HG03575 (cell line): ENCODE results near the gene CFAP20DC.
"Not testable (repeated sequence)": the region's sequence is repeated elsewhere in the genome, so short reads cannot be mapped to it uniquely, and the experiment has no call there.

Experiments used
- ATAC-seq: cut with Tn5 transposase; IDR thresholded peaks from one replicate; pipeline ENCODE4 v1.9.1; 2021; ENCODE audit not compliant: unreplicated experiment, insufficient number of reproducible peaks, low FRiP score; ENCODE audit errors: extremely low read depth

Gene CFAP20DC

GRCh38 chr3:58723173-58723572 is 326.7 kb downstream of the CFAP20DC start:
- no peak for ATAC-seq

DNA sequence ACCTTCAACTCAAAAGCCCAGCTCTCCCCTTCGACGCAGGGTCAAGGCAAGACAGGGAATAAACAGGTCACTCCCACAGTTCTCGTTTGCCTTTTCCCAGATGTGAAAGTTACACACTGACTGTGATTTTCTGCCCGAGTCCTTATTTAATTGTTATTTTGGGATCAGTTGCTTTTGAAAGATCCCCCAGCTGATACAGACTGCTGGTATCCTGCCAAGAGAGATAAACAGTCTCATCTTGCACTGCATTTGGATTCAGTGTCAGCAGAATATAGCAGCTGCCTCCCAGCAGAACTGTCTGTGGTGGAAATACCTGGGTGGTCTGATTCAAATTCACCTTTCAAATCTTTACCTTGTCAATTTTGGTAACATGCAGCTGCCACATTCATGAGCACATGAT is 327.3 kb downstream of the CFAP20DC start:
- ATAC-seq: no peak

- no peak for ATAC-seq
Measured at GRCh38 chr3:58720526-58720925, 329.3 kb downstream of the CFAP20DC start.

- no peak for ATAC-seq
Measured at GRCh38 chr3:58719684-58720083, 330.1 kb downstream of the CFAP20DC start.

GRCh38 chr3:58713715-58714401 is 336.0 kb downstream of the CFAP20DC start:
- no peak for ATAC-seq

DNA sequence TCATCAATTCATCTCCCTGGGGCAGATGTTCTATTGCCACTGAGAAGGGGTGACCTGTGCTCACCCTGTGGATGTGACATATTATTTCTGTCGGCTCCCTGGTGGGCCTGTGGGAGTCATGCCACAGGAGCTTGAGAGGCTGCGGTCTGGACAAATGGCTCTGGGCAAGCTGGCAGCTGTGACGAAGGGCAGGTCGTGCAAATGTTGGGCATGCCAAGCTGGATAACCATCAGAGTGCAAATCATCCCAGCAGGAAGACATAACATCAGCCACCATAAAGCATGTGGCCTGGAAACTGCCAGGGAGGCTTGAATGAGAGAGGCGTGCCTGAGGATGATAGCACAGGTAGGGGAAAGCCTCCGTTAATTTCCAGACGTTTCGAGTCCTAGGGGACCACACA is 338.0 kb downstream of the CFAP20DC start:
- no peak for ATAC-seq

DNA sequence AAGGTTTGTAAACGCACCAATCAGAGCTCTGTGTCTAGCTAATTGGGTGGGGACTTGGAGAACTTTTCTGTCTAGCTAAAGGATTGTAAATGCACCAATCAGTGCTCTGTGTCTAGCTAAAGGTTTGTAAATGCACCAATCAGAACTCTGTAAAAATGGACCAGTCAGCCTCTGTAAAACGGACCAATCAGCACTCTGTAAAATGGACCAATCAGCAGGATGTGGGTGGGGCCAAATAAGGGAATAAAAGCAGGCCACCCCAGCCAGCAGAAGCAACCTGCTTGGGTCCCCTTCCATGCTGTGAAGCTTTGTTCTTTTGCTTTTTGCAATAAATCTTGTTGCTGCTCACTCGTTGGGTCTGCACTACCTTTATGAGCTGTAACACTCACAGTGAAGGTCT is 340.8 kb downstream of the CFAP20DC start:
- ATAC-seq: not testable (repeated sequence)

DNA sequence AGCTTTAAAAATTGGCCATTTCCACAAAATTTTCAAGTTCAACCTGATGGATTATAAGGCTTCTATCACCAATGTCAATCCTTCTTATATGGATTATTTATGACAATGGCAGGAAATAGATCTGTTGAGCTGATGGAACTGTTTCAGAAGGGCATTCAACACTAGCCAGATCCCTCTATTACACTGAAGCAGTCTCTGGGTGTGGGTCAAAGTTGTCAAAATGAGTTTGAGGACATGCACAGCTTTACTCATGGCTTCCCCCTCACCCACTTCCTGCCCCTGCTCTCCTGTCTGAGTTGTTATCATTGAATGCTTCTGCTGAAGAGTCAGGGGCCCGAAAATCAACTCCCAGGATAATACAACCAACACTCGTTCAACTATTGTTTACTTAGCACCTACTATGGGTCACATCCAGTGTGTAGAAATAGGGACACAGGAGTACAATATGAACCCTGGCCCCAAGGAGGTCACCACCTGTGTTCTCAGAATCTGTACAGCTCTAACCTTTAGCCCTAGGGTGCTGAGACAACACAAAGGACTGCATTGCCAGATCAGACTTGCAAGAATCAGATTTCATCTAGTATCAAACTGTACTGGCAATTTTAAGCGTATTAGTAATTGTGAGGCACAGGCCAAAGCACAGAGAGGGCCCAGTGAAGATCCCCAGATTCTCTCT is 341.6 kb downstream of the CFAP20DC start:
- no peak for ATAC-seq

- ATAC-seq: no peak
Measured at GRCh38 chr3:58707390-58707930, 342.4 kb downstream of the CFAP20DC start.

DNA sequence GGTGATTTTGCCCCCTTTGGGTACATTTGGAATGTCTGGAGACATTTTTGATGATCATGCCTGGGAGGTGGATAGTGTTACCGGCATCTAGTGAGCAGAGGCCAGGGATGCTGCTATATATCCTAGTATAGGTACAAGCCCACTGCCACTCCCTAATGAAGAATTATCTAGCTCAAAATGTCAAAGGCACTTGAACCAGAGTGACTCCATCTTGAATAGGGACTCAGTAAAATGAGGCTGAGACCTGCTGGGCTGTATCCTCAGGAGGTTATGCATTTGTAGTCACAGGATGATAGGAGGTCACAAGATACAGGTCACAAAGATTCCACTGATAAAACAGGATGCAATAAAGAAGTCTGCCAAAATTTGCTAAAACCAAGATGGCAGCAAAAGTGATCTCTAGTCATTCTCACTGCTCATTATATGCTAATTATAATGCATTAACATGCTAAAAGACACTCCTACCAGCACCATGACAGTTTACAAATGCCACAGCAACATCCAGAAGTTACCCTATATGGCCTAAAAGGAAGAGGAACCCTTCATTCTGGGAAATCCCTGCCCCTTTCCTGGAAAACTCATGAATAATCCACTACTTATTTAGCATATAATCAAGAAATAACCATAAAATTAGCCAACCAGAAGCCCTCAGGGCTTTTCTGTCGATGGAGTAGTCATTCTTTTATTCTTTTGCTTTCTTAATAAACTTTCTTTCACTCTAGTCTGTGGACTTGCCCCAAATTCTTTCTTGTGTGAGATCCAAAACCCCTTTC is 343.2 kb downstream of the CFAP20DC start:
- no peak for ATAC-seq

DNA sequence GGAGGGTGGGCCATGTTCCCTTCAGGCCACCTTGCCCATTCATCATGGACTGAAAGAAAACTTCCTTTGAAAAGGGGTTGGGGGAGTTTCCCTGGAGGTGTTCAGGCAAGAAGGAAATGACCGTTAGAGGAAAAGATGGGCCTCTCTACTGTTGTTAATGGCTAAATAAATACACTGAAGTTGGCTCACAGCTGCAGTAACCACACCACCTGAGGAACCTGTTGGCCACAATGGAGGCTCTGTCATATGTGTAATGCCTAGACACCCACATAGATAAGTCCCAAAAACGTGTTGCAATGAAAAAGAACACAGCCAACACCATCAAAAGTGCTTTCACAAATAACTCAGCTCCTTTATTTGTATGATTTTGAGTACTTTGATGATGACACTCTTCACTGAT is 345.1 kb downstream of the CFAP20DC start:
- ATAC-seq: no peak

DNA sequence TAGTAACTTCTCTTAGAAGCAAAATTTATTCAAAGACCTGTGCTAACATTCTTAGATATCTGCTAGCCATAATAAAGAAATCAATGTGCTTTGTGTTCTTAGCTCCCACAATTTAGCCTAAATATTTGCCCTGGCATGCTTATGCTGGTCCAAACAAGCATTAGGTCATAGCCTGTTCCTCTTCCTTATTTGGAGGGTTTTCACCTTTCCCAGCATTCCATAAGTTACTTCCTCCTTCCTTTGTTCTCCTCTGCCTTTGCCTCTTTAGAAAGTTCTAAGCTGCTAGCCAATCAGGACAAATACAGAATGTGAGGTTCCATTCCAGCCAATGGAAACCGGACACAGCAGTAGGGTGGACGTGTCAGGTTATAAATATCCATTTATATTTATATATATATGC is 345.5 kb downstream of the CFAP20DC start:
- ATAC-seq: not testable (repeated sequence)

- ATAC-seq: no peak
Measured at GRCh38 chr3:58698246-58698645, 351.6 kb downstream of the CFAP20DC start.

DNA sequence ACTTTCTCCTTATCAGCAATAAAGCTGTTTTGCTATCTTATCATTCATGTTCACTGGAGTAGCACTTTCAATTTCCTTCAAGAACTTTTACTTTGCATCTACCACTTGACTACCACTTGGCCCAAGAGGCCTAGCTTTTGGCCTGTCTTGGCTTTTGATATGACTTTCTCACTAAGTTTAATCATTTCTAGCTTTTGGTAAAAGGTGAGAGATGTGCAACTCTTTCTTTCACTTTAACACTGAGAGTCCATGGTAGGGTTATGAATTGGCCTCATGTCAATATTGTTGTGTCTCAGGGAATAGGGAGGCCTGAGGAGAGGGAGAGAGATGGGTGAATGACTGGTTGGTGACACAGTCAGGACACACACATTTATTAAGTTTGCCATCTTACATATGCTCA is 352.3 kb downstream of the CFAP20DC start:
- no peak for ATAC-seq

- not testable (repeated sequence) for ATAC-seq
Measured at GRCh38 chr3:58696813-58697212, 353.0 kb downstream of the CFAP20DC start.

DNA sequence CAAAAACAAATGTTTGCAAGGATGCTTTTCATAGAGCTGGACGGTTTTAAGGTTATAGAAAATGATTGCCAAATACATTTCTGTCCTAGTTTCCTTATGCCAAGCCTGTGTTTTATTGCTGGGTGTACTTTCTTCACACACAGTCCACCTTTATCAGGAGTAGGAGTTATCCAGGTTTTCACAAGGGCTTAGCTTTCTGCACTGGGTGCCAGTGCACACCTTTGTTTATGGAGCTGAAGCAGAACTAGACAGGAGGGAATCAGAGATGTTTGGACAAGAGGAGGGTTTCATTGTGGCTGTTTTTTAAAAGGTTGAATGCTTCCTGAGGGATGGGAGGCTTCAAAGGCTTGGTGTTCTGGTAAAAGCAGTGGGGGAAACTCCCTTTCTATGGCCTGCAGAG is 353.7 kb downstream of the CFAP20DC start:
- no peak for ATAC-seq

GRCh38 chr3:58695284-58695683 is 354.5 kb downstream of the CFAP20DC start:
- ATAC-seq: not testable (repeated sequence)

DNA sequence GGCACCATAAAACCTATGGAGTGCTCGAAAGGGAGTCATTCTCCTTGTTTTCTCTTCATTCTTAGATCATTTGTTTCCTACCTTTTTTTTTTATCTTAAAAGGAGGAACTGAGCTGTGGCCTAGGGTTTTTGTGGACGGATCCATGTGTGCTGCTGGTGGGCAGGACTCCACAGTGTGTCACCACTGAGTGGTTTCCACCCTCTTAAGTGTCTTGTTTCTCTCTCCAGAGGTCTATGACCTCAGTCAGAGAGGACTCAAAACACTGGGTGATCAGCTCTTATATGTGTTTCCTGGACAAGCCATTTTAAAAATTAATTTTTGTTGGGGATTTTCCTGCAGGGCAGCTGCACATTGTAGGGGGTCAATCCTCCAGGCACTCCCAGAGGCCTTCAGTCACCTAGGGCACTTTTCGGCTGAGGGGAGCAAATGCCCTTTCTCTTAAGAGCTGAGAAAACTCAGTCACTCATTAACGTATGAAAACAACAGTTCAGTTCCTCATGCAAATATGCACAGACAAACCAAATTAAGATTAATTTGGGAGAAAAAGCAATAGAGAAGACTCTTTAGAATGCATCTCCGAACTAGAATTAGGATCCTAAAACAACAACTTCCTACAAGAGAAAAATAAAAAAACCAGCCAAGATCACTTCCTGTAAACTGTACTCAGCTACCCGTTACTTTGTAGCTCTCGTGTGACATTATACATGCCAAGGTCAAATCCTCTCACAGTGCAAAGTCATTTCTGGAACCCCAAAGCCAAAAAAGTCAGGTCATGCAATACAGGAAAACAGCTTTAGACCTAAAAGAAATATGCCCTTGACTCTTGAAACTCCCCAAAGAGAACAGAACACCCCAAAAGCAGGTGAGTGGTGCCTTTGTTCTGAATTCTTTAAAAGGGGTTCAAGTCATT is 355.6 kb downstream of the CFAP20DC start:
- no peak for ATAC-seq

DNA sequence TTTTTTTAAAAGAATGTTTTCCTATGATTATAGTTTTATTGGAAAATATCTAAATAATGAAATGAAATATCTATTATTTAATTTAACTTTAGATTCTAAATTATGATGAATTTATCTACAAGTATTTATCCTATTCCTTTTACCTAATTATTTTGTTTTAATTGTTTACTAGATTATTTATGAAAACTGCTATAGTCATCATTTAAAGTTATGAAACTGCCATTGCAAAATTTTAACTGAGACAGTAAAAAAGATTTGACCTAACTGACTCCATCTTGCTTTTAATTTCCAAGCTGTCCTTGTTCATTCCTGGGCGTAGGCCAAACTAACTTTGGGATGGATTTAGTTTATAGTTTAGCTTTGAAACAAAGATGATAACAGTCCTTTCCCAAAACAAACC is 357.3 kb downstream of the CFAP20DC start:
- no peak for ATAC-seq
